ENCODE data around the gene SLC7A7.

- TF ChIP-seq REST (IDR thresholded peaks at IDR 0.05; ENCODE audit: borderline replicate concordance) (no peak), EZH2 (IDR thresholded peaks at IDR 0.05; ENCODE audit: borderline replicate concordance, insufficient read depth, low read length, poor library complexity, severe bottlenecking) (no peak), CTCF (IDR thresholded peaks at IDR 0.05; ENCODE audit: poor library complexity, severe bottlenecking) (no peak)
Observed at GRCh38 chr14:22814941-22815713, at the start of gene SLC7A7.

All from neural cell (in vitro differentiated cells).